Adrenal gland (tissue), 12 donors: ENCODE data around the gene SECTM1. TPM values are rescaled to one million over a fixed set of nuclear protein-coding genes. Genes with fewer than 3 reads are reported as not detected.

Experiments used
- DNase-seq, 7 donors: peaks; one replicate each; pipeline ENCODE4 v3.0.0-alpha.2; 2019 to 2020
- H3K27ac ChIP-seq, 5 donors: fragments of 200-600 bp; sonication (generic) in 4 of 5; 1 replicate in 3 of 5; 2 replicates in 2 of 5; pipeline versions ENCODE4 v1.5.1 to v1.8.0; 2016 to 2020; ENCODE audit warnings: mild to moderate bottlenecking in 1 of 5
- H3K27me3 ChIP-seq: fragments of 200-600 bp; 2 replicates; pipeline ENCODE4 v1.8.0; 2021
- H3K36me3 ChIP-seq, 2 donors: fragments of 200-600 bp; replicated peaks in 1 of 2; 1 replicate in 1 of 2; 2 replicates in 1 of 2; pipeline versions ENCODE4 v1.5.1 to v1.8.0; 2018 to 2022
- H3K4me1 ChIP-seq, 2 donors: fragments of 200-600 bp; replicated peaks in 1 of 2; 1 replicate in 1 of 2; 2 replicates in 1 of 2; pipeline versions ENCODE4 v1.5.1 to v1.8.0; 2018 to 2021
- H3K4me3 ChIP-seq, 4 donors: fragments of 200-600 bp; sonication (generic) in 3 of 4; one replicate each; pipeline ENCODE4 v1.5.1; 2016 to 2018
- H3K9me3 ChIP-seq, 3 donors: fragments of 200-600 bp; sonication (generic) in 1 of 3; replicated peaks in 1 of 3; 1 replicate in 2 of 3; 2 replicates in 1 of 3; pipeline versions ENCODE4 v1.5.1 to v1.8.0; 2016 to 2021
- CTCF ChIP-seq, 6 experiments: fragments of 450-650 bp in 4 of 6; fragments of 200-600 bp in 2 of 6; sonication (generic) in 1 of 6; IDR thresholded peaks; 1 replicate in 5 of 6; 2 replicates in 1 of 6; pipeline versions ENCODE4 v1.5.1 to v1.8.0; 2016 to 2021; ENCODE audit warnings: antibody characterized with exemption in 6 of 6, mild to moderate bottlenecking in 2 of 6, moderate library complexity in 1 of 6
- POLR2A ChIP-seq, 2 donors: fragments of 450-650 bp; IDR thresholded peaks; one replicate each; pipeline ENCODE4 v1.6.1; 2017; ENCODE audit warnings: antibody characterized with exemption in 2 of 2, mild to moderate bottlenecking in 2 of 2, moderate library complexity in 1 of 2
- WGBS, 4 donors: extraction: QIAGEN DNeasy Blood & Tissue Kit in 2 of 4; methylation state at CpG; one replicate each; pipeline versions ENCODE4 v1.1.5 to v1.1.7; 2013 to 2017; 5-methylcytosine and 5-hydroxymethylcytosine counted together
- intact Hi-C, 2 donors: fragments of 100-400 bp; cut with DNase I; formaldehyde crosslinking; loops; one replicate each; pipeline versions ENCODE4 v1.14.1 to v1.15.0; 2022 to 2023
- polyA plus RNA-seq, 3 donors: library from polyadenylated mRNA; stranded (reverse); fragments of 200-250 nt in 2 of 3; fragments of 350-450 nt in 1 of 3; fragmentation: Illumina TruSeq in 1 of 3; extraction: RNeasy Lipid Tissue Mini Kit (QIAGEN cat#74804) in 1 of 3; gene quantifications; one replicate each; pipeline ENCODE4 v1.2.3, GENCODE V29; 2013 to 2014
- total RNA-seq, 9 donors: library from RNA; depleted of rRNA in 4 of 9; stranded (reverse); fragments of >200 nt in 4 of 9; fragments of 120-200 nt in 1 of 9; fragmentation: NEBNext Ultra II Directional in 1 of 9; extraction: Animal tissue kit (Norgen Biotek cat#: 25700) in 1 of 9; gene quantifications; one replicate each; pipeline versions ENCODE4 v1.1.0 to v1.2.4, GENCODE V29; 2013 to 2023
- donor health status: healthy with polysubstance abuse.
- donor health status: Bipolar disorder and iron deficiency.
- donor health status: DM: yes; HTN: yes; CAD: no.
- donor health status: DM: no; HTN: no; CAD: no.
- donor health status: DM: no; HTN: no; CAD: no.
- donor health status: DM: yes; HTN: yes; CAD: no.

SECTM1 gene
- total and polyA plus RNA-seq, 12 donors: 1.2 to 24.3 (median 5.9) TPM

GRCh38 chr17:82343560-82343959 is 10.0 kb upstream of the SECTM1 start:
- TF ChIP-seq CTCF (IDR thresholded peaks at IDR 0.05): no peak
- TF ChIP-seq POLR2A (IDR thresholded peaks at IDR 0.05): no peak
- intact Hi-C loops: no loop called here
- Histone ChIP-seq H3K27ac (no peak overlapping the region), H3K27me3 (no peaks in the 10 kb centered on the region), H3K4me1 (peaks cover 5 to 8% of the 10 kb centered on the region in 2 donors), H3K36me3 (no peaks in the 10 kb centered on the region), H3K9me3 (no peaks in the 10 kb centered on the region), H3K4me3 (no peak overlapping the region)
- DNase-seq: no peak
- WGBS, 4 donors: 89 to 95% (median 94%) methylated on average over 5 of the region's 5 CpGs

GRCh38 chr17:82342361-82343079 is 9.0 kb upstream of the SECTM1 start:
- no peak for DNase-seq
- intact Hi-C loops: no loop called here
- WGBS, 4 donors: 80 to 83% (median 80%) methylated on average over 21 to 28 of the region's 28 CpGs

GRCh38 chr17:82339634-82340580 is 6.3 kb upstream of the SECTM1 start:
- 49 to 72% (median 54%) methylated on average over 6 to 10 of the region's 10 CpGs for WGBS, 4 donors
- Histone ChIP-seq H3K27me3 (no peaks in the 10 kb centered on the region), H3K9me3 (no peaks in the 10 kb centered on the region), H3K4me3 (peak overlapping the region in 1 of 4 donors; percentile 53), H3K27ac (peak overlapping the region in 1 of 5 donors; percentile 71), H3K36me3 (no peaks in the 10 kb centered on the region), H3K4me1 (peaks cover 10 to 27% of the 10 kb centered on the region in 2 donors)
- TF ChIP-seq CTCF (IDR thresholded peaks at IDR 0.05): no peak
- no peak for TF ChIP-seq POLR2A (IDR thresholded peaks at IDR 0.05)
- intact Hi-C loops: no loop called here
- DNase-seq: no peak

More at GRCh38 chr17:82342361-82343079, 9.0 kb upstream of the SECTM1 start:
- peaks cover 5 to 12% of the 10 kb centered on the region in 2 donors for H3K4me1 ChIP-seq
- H3K36me3 ChIP-seq: no peaks in the 10 kb centered on the region
- no peak overlapping the region for H3K27ac ChIP-seq
- no peaks in the 10 kb centered on the region for H3K27me3 ChIP-seq
- no peak overlapping the region for H3K4me3 ChIP-seq
- H3K9me3 ChIP-seq: no peaks in the 10 kb centered on the region
- TF ChIP-seq POLR2A (IDR thresholded peaks at IDR 0.05) (no peak), CTCF (IDR thresholded peaks at IDR 0.05) (no peak)
